Fibroblast of villous mesenchyme (primary cell): ENCODE measurements around the gene ZNF70. TPM values are rescaled to one million over a fixed set of nuclear protein-coding genes. Genes with fewer than 3 reads are reported as not detected.

Source experiments
- DNase-seq: peaks from one replicate; pipeline ENCODE4 v3.0.0-alpha.2; 2010; ENCODE audit warnings: low read depth
- H3K4me3 ChIP-seq: 2 replicates; pipeline ENCODE4 v1.5.1; 2011; ENCODE audit warnings: low read depth, mild to moderate bottlenecking, low read length
- total RNA-seq: library from RNA; depleted of rRNA; stranded (reverse); fragments of >200 nt; gene quantifications from 2 replicates; pipeline ENCODE4 v1.2.3, GENCODE V29; 2012
- TF ChIP-seq, protein P1 (sequence below): IDR thresholded peaks from 2 replicates; pipeline ENCODE4 v1.5.1; 2012; ENCODE audit warnings: low read depth, mild to moderate bottlenecking, low read length; ENCODE audit not compliant: insufficient read depth

ZNF70 gene
- total RNA-seq, 1 donor = 7.8 TPM

DNA sequence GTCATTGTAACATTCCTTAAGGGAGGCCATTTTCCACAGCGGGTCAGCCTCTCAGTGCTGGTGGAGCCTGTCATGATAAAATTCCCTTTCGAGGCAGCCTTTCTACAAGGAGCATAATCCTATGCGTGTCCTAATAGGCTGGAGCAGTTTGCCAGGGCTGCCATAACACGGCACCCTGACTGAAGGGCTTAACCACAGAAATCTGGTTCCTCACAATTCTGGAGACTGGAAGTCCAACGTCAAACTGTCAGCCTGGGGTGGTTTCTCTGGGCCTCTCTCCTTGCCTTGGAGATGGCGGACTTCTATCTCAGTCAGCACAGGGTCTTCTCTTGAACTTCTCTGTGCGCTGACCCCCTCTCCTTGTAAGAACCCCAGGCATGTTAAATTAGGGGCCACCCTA lies 61.5 kb downstream of the ZNF70 start:
- no peak overlapping the region for H3K4me3 ChIP-seq
- no peak for DNase-seq
- TF ChIP-seq, protein P1, sequence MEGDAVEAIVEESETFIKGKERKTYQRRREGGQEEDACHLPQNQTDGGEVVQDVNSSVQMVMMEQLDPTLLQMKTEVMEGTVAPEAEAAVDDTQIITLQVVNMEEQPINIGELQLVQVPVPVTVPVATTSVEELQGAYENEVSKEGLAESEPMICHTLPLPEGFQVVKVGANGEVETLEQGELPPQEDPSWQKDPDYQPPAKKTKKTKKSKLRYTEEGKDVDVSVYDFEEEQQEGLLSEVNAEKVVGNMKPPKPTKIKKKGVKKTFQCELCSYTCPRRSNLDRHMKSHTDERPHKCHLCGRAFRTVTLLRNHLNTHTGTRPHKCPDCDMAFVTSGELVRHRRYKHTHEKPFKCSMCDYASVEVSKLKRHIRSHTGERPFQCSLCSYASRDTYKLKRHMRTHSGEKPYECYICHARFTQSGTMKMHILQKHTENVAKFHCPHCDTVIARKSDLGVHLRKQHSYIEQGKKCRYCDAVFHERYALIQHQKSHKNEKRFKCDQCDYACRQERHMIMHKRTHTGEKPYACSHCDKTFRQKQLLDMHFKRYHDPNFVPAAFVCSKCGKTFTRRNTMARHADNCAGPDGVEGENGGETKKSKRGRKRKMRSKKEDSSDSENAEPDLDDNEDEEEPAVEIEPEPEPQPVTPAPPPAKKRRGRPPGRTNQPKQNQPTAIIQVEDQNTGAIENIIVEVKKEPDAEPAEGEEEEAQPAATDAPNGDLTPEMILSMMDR = no peak

Other genes with a start within 250 kb of the ZNF70 start
- not detected in 2 replicates for gene IGLL1, start 170.8 kb downstream of the ZNF70 start, total RNA-seq
- gene DRICH1, start 118.8 kb downstream of the ZNF70 start, total RNA-seq = under 0.01 TPM in 1 of 2 replicates, not detected in the other
- gene RGL4, start 60.1 kb downstream of the ZNF70 start, total RNA-seq = not detected in 2 replicates
- not detected in 2 replicates for gene VPREB3, start 3.3 kb upstream of the ZNF70 start, total RNA-seq
- gene C22orf15, start 11.9 kb upstream of the ZNF70 start, total RNA-seq = 0.43 and 1.6 TPM in 2 replicates
- gene CHCHD10, start 16.9 kb upstream of the ZNF70 start, total RNA-seq = 3.9 and 6.1 TPM in 2 replicates
- gene MMP11, start 21.7 kb upstream of the ZNF70 start, total RNA-seq = 16.0 and 93.1 TPM in 2 replicates
- gene SMARCB1, start 35.9 kb upstream of the ZNF70 start, total RNA-seq = 61.7 and 76.3 TPM in 2 replicates
- 0.32 and 0.86 TPM in 2 replicates for gene DERL3, start 87.9 kb upstream of the ZNF70 start, total RNA-seq
- gene SLC2A11, start 106.8 kb upstream of the ZNF70 start, total RNA-seq = 12.2 and 15.1 TPM in 2 replicates
- gene MIF, start 143.3 kb upstream of the ZNF70 start, total RNA-seq = 133 and 161 TPM in 2 replicates
- 1.3 and 1.9 TPM in 2 replicates for gene GSTT2B, start 210.1 kb upstream of the ZNF70 start, total RNA-seq
- 2.3 and 3.0 TPM in 2 replicates for gene DDTL, start 215.8 kb upstream of the ZNF70 start, total RNA-seq
- gene DDT, start 223.3 kb upstream of the ZNF70 start, total RNA-seq = 88.9 and 109 TPM in 2 replicates
- 0.32 TPM in 1 of 2 replicates, not detected in the other for gene GSTT2, start 229.0 kb upstream of the ZNF70 start, total RNA-seq